Neural cell (in vitro differentiated cells): Measurements from ENCODE around the gene MID1.

Experiments
- EP300 ChIP-seq: fragments of 450-650 bp; conservative IDR thresholded peaks from 2 replicates; pipeline ENCODE4 v1.6.1; 2014; ENCODE audit warnings: antibody characterized with exemption, mild to moderate bottlenecking, moderate library complexity; ENCODE audit not compliant: poor library complexity, severe bottlenecking
- EZH2 ChIP-seq: fragments of 200-600, 300-800 bp; shearing (Covaris generic), sonication (generic); IDR thresholded peaks from 2 replicates; pipeline ENCODE4 v1.6.1; 2014; ENCODE audit warnings: antibody characterized with exemption, low read length, borderline replicate concordance, mild to moderate bottlenecking; ENCODE audit not compliant: insufficient read depth, poor library complexity, severe bottlenecking
- MXI1 ChIP-seq: fragments of 450-650 bp; conservative IDR thresholded peaks from 2 replicates; pipeline ENCODE4 v1.6.1; 2014; ENCODE audit warnings: antibody characterized with exemption, mild to moderate bottlenecking; ENCODE audit not compliant: poor library complexity, severe bottlenecking
- POLR2AphosphoS5 ChIP-seq: IDR thresholded peaks from 2 replicates; pipeline ENCODE4 v1.6.1; 2012
- RAD21 ChIP-seq: fragments of 450-650 bp; conservative IDR thresholded peaks from 2 replicates; pipeline ENCODE4 v1.6.1; 2014; ENCODE audit warnings: antibody characterized with exemption, mild to moderate bottlenecking, moderate library complexity
- REST ChIP-seq: IDR thresholded peaks from 2 replicates; pipeline ENCODE4 v1.6.1; 2012; ENCODE audit warnings: borderline replicate concordance
- SMC3 ChIP-seq: fragments of 450-650 bp; conservative IDR thresholded peaks from 2 replicates; pipeline ENCODE4 v1.6.1; 2014; ENCODE audit warnings: antibody characterized with exemption, mild to moderate bottlenecking, moderate library complexity; ENCODE audit not compliant: poor library complexity
- TF ChIP-seq, protein P1 (sequence below): fragments of 450-650 bp; IDR thresholded peaks from 2 replicates; pipeline ENCODE4 v1.5.1; 2014; ENCODE audit warnings: antibody characterized with exemption, mild to moderate bottlenecking, moderate library complexity; ENCODE audit not compliant: poor library complexity, severe bottlenecking

- TF ChIP-seq, protein P1, sequence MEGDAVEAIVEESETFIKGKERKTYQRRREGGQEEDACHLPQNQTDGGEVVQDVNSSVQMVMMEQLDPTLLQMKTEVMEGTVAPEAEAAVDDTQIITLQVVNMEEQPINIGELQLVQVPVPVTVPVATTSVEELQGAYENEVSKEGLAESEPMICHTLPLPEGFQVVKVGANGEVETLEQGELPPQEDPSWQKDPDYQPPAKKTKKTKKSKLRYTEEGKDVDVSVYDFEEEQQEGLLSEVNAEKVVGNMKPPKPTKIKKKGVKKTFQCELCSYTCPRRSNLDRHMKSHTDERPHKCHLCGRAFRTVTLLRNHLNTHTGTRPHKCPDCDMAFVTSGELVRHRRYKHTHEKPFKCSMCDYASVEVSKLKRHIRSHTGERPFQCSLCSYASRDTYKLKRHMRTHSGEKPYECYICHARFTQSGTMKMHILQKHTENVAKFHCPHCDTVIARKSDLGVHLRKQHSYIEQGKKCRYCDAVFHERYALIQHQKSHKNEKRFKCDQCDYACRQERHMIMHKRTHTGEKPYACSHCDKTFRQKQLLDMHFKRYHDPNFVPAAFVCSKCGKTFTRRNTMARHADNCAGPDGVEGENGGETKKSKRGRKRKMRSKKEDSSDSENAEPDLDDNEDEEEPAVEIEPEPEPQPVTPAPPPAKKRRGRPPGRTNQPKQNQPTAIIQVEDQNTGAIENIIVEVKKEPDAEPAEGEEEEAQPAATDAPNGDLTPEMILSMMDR, result no peak
- TF ChIP-seq RAD21 (no peak), POLR2AphosphoS5 (no peak), EZH2 (no peak), MXI1 (no peak), REST (no peak), SMC3 (no peak), EP300 (no peak)
Observed at GRCh38 chrX:10617999-10618351, 2.4 kb downstream of the MID1 start.
